ENCODE data around the gene TTI1.
"Not testable (repeated sequence)": the region's sequence is repeated elsewhere in the genome, so short reads cannot be mapped to it uniquely, and the experiment has no call there.

TTI1 gene

GRCh38 chr20:38052870-38053269 lies 19.6 kb upstream of the TTI1 start:
- DNase-seq, result no peak

GRCh38 chr20:38050686-38051085 lies 17.4 kb upstream of the TTI1 start:
- no peak for DNase-seq

- no peak for DNase-seq
These were observed 16.5 kb upstream of the TTI1 start for GRCh38 chr20:38049800-38050199.

- no peak for DNase-seq
These were observed 13.3 kb upstream of the TTI1 start for GRCh38 chr20:38046572-38046971.

- no peak for DNase-seq
These were observed 11.4 kb upstream of the TTI1 start for GRCh38 chr20:38044685-38045084.

- no peak for DNase-seq
These were observed 10.4 kb upstream of the TTI1 start for GRCh38 chr20:38043512-38044300.

- DNase-seq, result no peak
These were observed 7.0 kb upstream of the TTI1 start for GRCh38 chr20:38040276-38040675.

GRCh38 chr20:38036366-38036765 lies 3.1 kb upstream of the TTI1 start:
- DNase-seq, result no peak

- no peak for DNase-seq
These were observed 1.7 kb upstream of the TTI1 start for GRCh38 chr20:38034961-38035360.

- DNase-seq, result no peak
These were observed 923 bp upstream of the TTI1 start for GRCh38 chr20:38034108-38034649.

- no peak for DNase-seq
These were observed 499 bp downstream of the TTI1 start for GRCh38 chr20:38032585-38033329.

- DNase-seq, result no peak
These were observed 1.3 kb downstream of the TTI1 start for GRCh38 chr20:38031957-38032356.

- DNase-seq, result no peak
These were observed 3.8 kb downstream of the TTI1 start for GRCh38 chr20:38029453-38029852.

- no peak for DNase-seq
These were observed 8.8 kb downstream of the TTI1 start for GRCh38 chr20:38024496-38024895.

GRCh38 chr20:38023181-38024001 lies 9.9 kb downstream of the TTI1 start:
- DNase-seq, result no peak

- DNase-seq, result no peak
These were observed 12.0 kb downstream of the TTI1 start for GRCh38 chr20:38021087-38021772.

- DNase-seq, result no peak
These were observed 14.9 kb downstream of the TTI1 start for GRCh38 chr20:38018385-38018784.

- DNase-seq, result no peak
These were observed 15.3 kb downstream of the TTI1 start for GRCh38 chr20:38017959-38018358.

GRCh38 chr20:38013887-38014286 lies 19.4 kb downstream of the TTI1 start:
- DNase-seq, result no peak

GRCh38 chr20:38012332-38012731 lies 20.9 kb downstream of the TTI1 start:
- DNase-seq, result no peak

GRCh38 chr20:38011696-38012095 lies 21.6 kb downstream of the TTI1 start:
- no peak for DNase-seq

- DNase-seq, result not testable (repeated sequence)
These were observed 23.8 kb downstream of the TTI1 start for GRCh38 chr20:38009416-38009815.

Data from right hindlimb (tissue), 1 donor.